Testis (tissue), 3 donors: ENCODE data around the gene BBLN. TPM values are rescaled to one million over a fixed set of nuclear protein-coding genes. Genes with fewer than 3 reads are reported as not detected.

Experiments
- DNase-seq: peaks from one replicate; pipeline ENCODE4 v3.0.0-alpha.2; 2019
- H3K27ac ChIP-seq, 2 donors: fragments of 200-600 bp; sonication (generic); one replicate each; pipeline ENCODE4 v1.5.1; 2019
- H3K27me3 ChIP-seq: fragments of 200-600 bp; sonication (generic); one replicate; pipeline ENCODE4 v1.5.1; 2019
- H3K36me3 ChIP-seq: fragments of 200-600 bp; sonication (generic); one replicate; pipeline ENCODE4 v1.5.1; 2017; ENCODE audit warnings: low read depth; ENCODE audit errors: missing control alignments
- H3K4me1 ChIP-seq: fragments of 200-600 bp; sonication (generic); one replicate; pipeline ENCODE4 v1.5.1; 2019
- H3K4me3 ChIP-seq, 2 donors: fragments of 200-600 bp; sonication (generic); one replicate each; pipeline ENCODE4 v1.5.1; 2017 to 2019
- H3K9me3 ChIP-seq: fragments of 200-600 bp; sonication (generic); one replicate; pipeline ENCODE4 v1.5.1; 2017
- CTCF ChIP-seq, 3 experiments: fragments of 450-650 bp in 2 of 3; fragments of 200-600 bp in 1 of 3; sonication (generic) in 1 of 3; IDR thresholded peaks; one replicate each; pipeline ENCODE4 v1.5.1; 2016 to 2019; ENCODE audit warnings: antibody characterized with exemption in 3 of 3, mild to moderate bottlenecking in 2 of 3, moderate library complexity in 1 of 3
- POLR2A ChIP-seq: fragments of 450-650 bp; IDR thresholded peaks from one replicate; pipeline ENCODE4 v1.6.1; 2017; ENCODE audit warnings: antibody characterized with exemption, mild to moderate bottlenecking, moderate library complexity
- WGBS, 2 donors: methylation state at CpG; one replicate each; pipeline ENCODE4 v1.1.5; 2018; 5-methylcytosine and 5-hydroxymethylcytosine counted together
- intact Hi-C: fragments of 100-400 bp; cut with DNase I; formaldehyde crosslinking; loops from one replicate; pipeline ENCODE4 v1.15.1; 2023; ENCODE audit warnings: low total_unique reads
- polyA plus RNA-seq: library from polyadenylated mRNA; stranded (reverse); fragments of 350-450 nt; fragmentation: Illumina TruSeq; extraction: RNeasy Lipid Tissue Mini Kit (QIAGEN cat#74804); gene quantifications from one replicate; pipeline ENCODE4 v1.2.3, GENCODE V29; 2014; ENCODE audit warnings: low read depth, low replicate concordance; ENCODE audit not compliant: insufficient read depth
- total RNA-seq, 2 donors: library from RNA; depleted of rRNA; stranded (reverse); fragments of >200 nt; gene quantifications; one replicate each; pipeline ENCODE4 v1.2.3, GENCODE V29; 2016

Gene BBLN
- total and polyA plus RNA-seq, 3 donors from 2014 or later, result 56.9 to 225 (median 219) TPM

- Histone ChIP-seq H3K4me3 (peak overlapping the region in 1 of 2 donors; percentile 90), H3K27ac (no peak overlapping the region)
- intact Hi-C loops, result no loop called here
Measured at GRCh38 chr9:128193469-128194096, 33.5 kb downstream of the BBLN start.

GRCh38 chr9:128201441-128202369, 41.6 kb downstream of the BBLN start:
- WGBS, 2 donors, result 87 to 89% methylated on average over 13 of the region's 13 CpGs
- no peak for DNase-seq
- Histone ChIP-seq H3K27me3 (no peaks in the 10 kb centered on the region), H3K9me3 (no peaks in the 10 kb centered on the region), H3K27ac (no peak overlapping the region), H3K36me3 (no peaks in the 10 kb centered on the region), H3K4me1 (no peaks in the 10 kb centered on the region), H3K4me3 (no peak overlapping the region)
- intact Hi-C loops, result no loop called here
- TF ChIP-seq CTCF (IDR thresholded peaks at IDR 0.05) (no peak), POLR2A (no peak)

More at GRCh38 chr9:128193469-128194096, 33.5 kb downstream of the BBLN start:
- Histone ChIP-seq H3K9me3 (no peaks in the 10 kb centered on the region), H3K27me3 (no peaks in the 10 kb centered on the region), H3K4me1 (peaks cover 15% of the 10 kb centered on the region), H3K36me3 (no peaks in the 10 kb centered on the region)
- WGBS, 2 donors, result 72 to 75% methylated on average over 14 of the region's 14 CpGs
- DNase-seq, result no peak
- TF ChIP-seq CTCF (IDR thresholded peaks at IDR 0.05) (no peak), POLR2A (no peak)

GRCh38 chr9:128202648-128203023, 42.6 kb downstream of the BBLN start:
- Histone ChIP-seq H3K27me3 (no peaks in the 10 kb centered on the region), H3K27ac (no peak overlapping the region), H3K4me1 (no peaks in the 10 kb centered on the region), H3K4me3 (peak overlapping the region; percentile 53 to 57), H3K9me3 (no peaks in the 10 kb centered on the region), H3K36me3 (no peaks in the 10 kb centered on the region)
- WGBS, 2 donors, result 12 to 13% methylated on average over 2 of the region's 2 CpGs
- no peak for DNase-seq
- intact Hi-C loops, result no loop called here
- no peak for TF ChIP-seq POLR2A
- no peak for TF ChIP-seq CTCF (IDR thresholded peaks at IDR 0.05)

- H3K36me3 ChIP-seq, result no peaks in the 10 kb centered on the region
- no peak within 1 kb of the TSS for H3K27ac ChIP-seq
- H3K4me3 ChIP-seq, result peak within 1 kb of the TSS; percentile 53 to 57
- WGBS, 2 donors, result 0 to 2% methylated on average over 5 to 48 of the region's 72 CpGs
- H3K9me3 ChIP-seq, result no peaks in the 10 kb centered on the region
- H3K4me1 ChIP-seq, result no peaks in the 10 kb centered on the region
- no peak for TF ChIP-seq POLR2A
- peak; percentile 89 to 98 (median 92) for TF ChIP-seq CTCF (IDR thresholded peaks at IDR 0.05)
- intact Hi-C loops, result no loop called here
- DNase-seq, result peak; percentile 52
- no peaks in the 10 kb centered on the region for H3K27me3 ChIP-seq
Measured at GRCh38 chr9:128203024-128203706, 43.1 kb downstream of the BBLN start, which contains the start of gene DNM1. DNM1 (plus strand) TSS chr9:128203379; CDS start chr9:128203471, 92 bp downstream.
